Stimulated activated naive CD8-positive, alpha-beta T cell treated with anti-CD3 and anti-CD28 coated beads, Interleukin-15, amount 100 ng/mL, for 72 hours (primary cell): Measurements from ENCODE around the gene TRAF6.
"Not testable (repeated sequence)": the region's sequence is repeated elsewhere in the genome, so short reads cannot be mapped to it uniquely, and the experiment has no call there.

Source experiments
- ATAC-seq: fragments of 150-1000 bp; cut with Tn5 transposase; 2 replicates; pipeline ENCODE4 v1.10.0; 2021; ENCODE audit warnings: mild to moderate bottlenecking, moderate library complexity
- DNase-seq, 2 donors: peaks; one replicate each; pipeline ENCODE4 v3.0.0; 2021 to 2022
- H3K27ac Mint-ChIP-seq, 2 donors: one replicate each; pipeline ENCODE4 v1.8.0; 2022; ENCODE audit warnings: mild to moderate bottlenecking in 2 of 2, mixed read lengths in 2 of 2, moderate library complexity in 2 of 2
- H3K27me3 Mint-ChIP-seq: one replicate; pipeline ENCODE4 v1.8.0; 2022; ENCODE audit warnings: mixed read lengths
- H3K4me1 Mint-ChIP-seq: one replicate; pipeline ENCODE4 v1.8.0; 2022; ENCODE audit warnings: mild to moderate bottlenecking, mixed read lengths
- H3K4me3 Mint-ChIP-seq, 2 donors: one replicate each; pipeline ENCODE4 v1.8.0; 2022; ENCODE audit warnings: mild to moderate bottlenecking in 2 of 2, mixed read lengths in 2 of 2, moderate library complexity in 1 of 2
- H3K9me3 Mint-ChIP-seq, 2 donors: one replicate each; pipeline ENCODE4 v1.8.0; 2022; ENCODE audit warnings: mixed read lengths in 2 of 2

Gene TRAF6

GRCh38 chr11:36509694-36510593, at the start of gene TRAF6:
Gene TRAF6 (minus strand): TSS chr11:36510272. CDS start chr11:36501515, 8,757 bp downstream.
- ATAC-seq (peak; percentile 98), DNase-seq (peak; percentile 89)
- peak within 1 kb of the TSS; percentile 91 to 99 for H3K4me3 Mint-ChIP-seq
- H3K27me3 Mint-ChIP-seq: peaks cover 8% of the 10 kb centered on the region
- H3K9me3 Mint-ChIP-seq: peaks cover 10 to 15% of the 10 kb centered on the region in 2 donors
- H3K27ac Mint-ChIP-seq: peak within 1 kb of the TSS; percentile 98 to 99
- peaks cover 31% of the 10 kb centered on the region for H3K4me1 Mint-ChIP-seq

GRCh38 chr11:36558571-36559413, 48.7 kb upstream of the TRAF6 start:
- H3K27ac Mint-ChIP-seq: peak overlapping the region in 1 of 2 donors; percentile 24
- DNase-seq: no peak

GRCh38 chr11:36557991-36558390, 47.9 kb upstream of the TRAF6 start:
- no peak for ATAC-seq
- DNase-seq: no peak
- Mint-ChIP-seq H3K4me3 (no peak overlapping the region), H3K4me1 (peaks cover 18% of the 10 kb centered on the region), H3K9me3 (peaks cover 0 to 7% of the 10 kb centered on the region in 2 donors), H3K27me3 (peaks cover 17% of the 10 kb centered on the region), H3K27ac (no peak overlapping the region)

More at GRCh38 chr11:36558571-36559413, 48.7 kb upstream of the TRAF6 start:
- Mint-ChIP-seq H3K4me1 (peaks cover 18% of the 10 kb centered on the region), H3K9me3 (peaks cover 0 to 7% of the 10 kb centered on the region in 2 donors), H3K4me3 (peak overlapping the region; percentile 41 to 42), H3K27me3 (peaks cover 17% of the 10 kb centered on the region)
- ATAC-seq: peak; percentile 69

GRCh38 chr11:36557390-36557789, 47.3 kb upstream of the TRAF6 start:
- not testable (repeated sequence) for H3K4me3 Mint-ChIP-seq, ATAC-seq, H3K27ac Mint-ChIP-seq, H3K9me3 Mint-ChIP-seq, DNase-seq
- Mint-ChIP-seq H3K27me3 (peaks cover 17% of the 10 kb centered on the region), H3K4me1 (peaks cover 18% of the 10 kb centered on the region)

- ATAC-seq (no peak), DNase-seq (no peak)
- peaks cover 0 to 13% of the 10 kb centered on the region in 2 donors for H3K9me3 Mint-ChIP-seq
- no peak overlapping the region for H3K27ac Mint-ChIP-seq
- peaks cover 16% of the 10 kb centered on the region for H3K27me3 Mint-ChIP-seq
- H3K4me3 Mint-ChIP-seq: no peak overlapping the region
- no peaks in the 10 kb centered on the region for H3K4me1 Mint-ChIP-seq
Measured at GRCh38 chr11:36550385-36551115, 40.5 kb upstream of the TRAF6 start.

- DNase-seq (peak; percentile 8 to 24), ATAC-seq (peak; percentile 70)
- no peaks in the 10 kb centered on the region for H3K9me3 Mint-ChIP-seq
- peaks cover 6% of the 10 kb centered on the region for H3K27me3 Mint-ChIP-seq
- no peak overlapping the region for H3K4me3 Mint-ChIP-seq
- H3K27ac Mint-ChIP-seq: no peak overlapping the region
- no peaks in the 10 kb centered on the region for H3K4me1 Mint-ChIP-seq
Measured at GRCh38 chr11:36540998-36541397, 30.9 kb upstream of the TRAF6 start.

GRCh38 chr11:36534276-36534840, 24.3 kb upstream of the TRAF6 start:
- DNase-seq (no peak), ATAC-seq (no peak)
- no peak overlapping the region for H3K4me3 Mint-ChIP-seq
- no peaks in the 10 kb centered on the region for H3K9me3 Mint-ChIP-seq
- H3K4me1 Mint-ChIP-seq: no peaks in the 10 kb centered on the region
- H3K27ac Mint-ChIP-seq: no peak overlapping the region
- peaks cover 7% of the 10 kb centered on the region for H3K27me3 Mint-ChIP-seq

GRCh38 chr11:36532941-36533601, 23.0 kb upstream of the TRAF6 start:
- no peaks in the 10 kb centered on the region for H3K4me1 Mint-ChIP-seq
- no peak overlapping the region for H3K4me3 Mint-ChIP-seq
- ATAC-seq: no peak
- peaks cover 7% of the 10 kb centered on the region for H3K27me3 Mint-ChIP-seq
- H3K9me3 Mint-ChIP-seq: no peaks in the 10 kb centered on the region
- no peak overlapping the region for H3K27ac Mint-ChIP-seq
- DNase-seq: no peak

- Mint-ChIP-seq H3K9me3 (no peaks in the 10 kb centered on the region), H3K4me3 (no peak overlapping the region), H3K4me1 (no peaks in the 10 kb centered on the region), H3K27me3 (peaks cover 7% of the 10 kb centered on the region), H3K27ac (no peak overlapping the region)
- DNase-seq (no peak), ATAC-seq (no peak)
Measured at GRCh38 chr11:36530840-36531239, 20.8 kb upstream of the TRAF6 start.

GRCh38 chr11:36513965-36514364, 3.9 kb upstream of the TRAF6 start:
- Mint-ChIP-seq H3K27ac (no peak overlapping the region), H3K4me1 (peaks cover 9% of the 10 kb centered on the region), H3K27me3 (peaks cover 8% of the 10 kb centered on the region), H3K4me3 (no peak overlapping the region), H3K9me3 (peaks cover 10 to 15% of the 10 kb centered on the region in 2 donors)
- ATAC-seq (no peak), DNase-seq (no peak)

GRCh38 chr11:36512016-36512415, 1.9 kb upstream of the TRAF6 start:
- H3K27me3 Mint-ChIP-seq: peaks cover 8% of the 10 kb centered on the region
- H3K4me1 Mint-ChIP-seq: peaks cover 20% of the 10 kb centered on the region
- DNase-seq (no peak), ATAC-seq (no peak)
- no peak overlapping the region for H3K27ac Mint-ChIP-seq
- H3K4me3 Mint-ChIP-seq: no peak overlapping the region
- H3K9me3 Mint-ChIP-seq: peaks cover 10 to 15% of the 10 kb centered on the region in 2 donors

- H3K27ac Mint-ChIP-seq: not testable (repeated sequence)
- peaks cover 21% of the 10 kb centered on the region for H3K4me1 Mint-ChIP-seq
Measured at GRCh38 chr11:36511062-36511461, 990 bp upstream of the TRAF6 start.

GRCh38 chr11:36510594-36510942, 496 bp upstream of the TRAF6 start:
- peaks cover 26% of the 10 kb centered on the region for H3K4me1 Mint-ChIP-seq
- no peak for ATAC-seq
- no peak for DNase-seq
- peak overlapping the region; percentile 91 to 99 for H3K4me3 Mint-ChIP-seq
- H3K27me3 Mint-ChIP-seq: peaks cover 8% of the 10 kb centered on the region
- H3K9me3 Mint-ChIP-seq: peaks cover 10 to 15% of the 10 kb centered on the region in 2 donors
- H3K27ac Mint-ChIP-seq: peak overlapping the region; percentile 72 to 92

More at GRCh38 chr11:36511062-36511461, 990 bp upstream of the TRAF6 start:
- H3K4me3 Mint-ChIP-seq: peak overlapping the region; percentile 91 to 99
- not testable (repeated sequence) for DNase-seq, H3K27me3 Mint-ChIP-seq, ATAC-seq
- H3K9me3 Mint-ChIP-seq: peaks cover 10 to 15% of the 10 kb centered on the region in 2 donors

- peaks cover 31% of the 10 kb centered on the region for H3K4me1 Mint-ChIP-seq
- H3K9me3 Mint-ChIP-seq: peaks cover 10 to 15% of the 10 kb centered on the region in 2 donors
- H3K27me3 Mint-ChIP-seq: peaks cover 4% of the 10 kb centered on the region
- peak overlapping the region; percentile 98 to 99 for H3K27ac Mint-ChIP-seq
- peak overlapping the region; percentile 91 to 99 for H3K4me3 Mint-ChIP-seq
- DNase-seq: peak in 1 of 2 donors; percentile 18
- ATAC-seq: no peak
Measured at GRCh38 chr11:36509201-36509639, 852 bp downstream of the TRAF6 start.
